Hepatocyte (in vitro differentiated cells): ENCODE data around the gene CMSS1. TPM values are rescaled to one million over a fixed set of nuclear protein-coding genes. Genes with fewer than 3 reads are reported as not detected.

ENCODE experiments used
- DNase-seq: peaks from one replicate; pipeline ENCODE4 v3.0.0-alpha.2; 2016; ENCODE audit warnings: low spot score
- H2AFZ ChIP-seq: fragments of 200-600 bp; sonication (generic); 2 replicates; pipeline ENCODE4 v1.6.0; 2016; ENCODE audit warnings: antibody characterized with exemption, mild to moderate bottlenecking
- H3K27ac ChIP-seq: fragments of 200-600 bp; sonication (generic); 2 replicates; pipeline ENCODE4 v1.5.1; 2016; ENCODE audit warnings: mild to moderate bottlenecking
- H3K27me3 ChIP-seq: fragments of 200-600 bp; sonication (generic); 2 replicates; pipeline ENCODE4 v1.6.1; 2016
- H3K36me3 ChIP-seq: fragments of 200-600 bp; sonication (generic); replicated peaks from 2 replicates; pipeline ENCODE4 v1.5.1; 2016; ENCODE audit warnings: low read depth; ENCODE audit not compliant: insufficient read depth
- H3K4me1 ChIP-seq: fragments of 200-600 bp; sonication (generic); 2 replicates; pipeline ENCODE4 v1.5.1; 2016; ENCODE audit warnings: mild to moderate bottlenecking, moderate library complexity; ENCODE audit not compliant: insufficient read depth
- H3K4me2 ChIP-seq: fragments of 200-600 bp; sonication (generic); 2 replicates; pipeline ENCODE4 v1.6.0; 2016
- H3K4me3 ChIP-seq: fragments of 200-600 bp; sonication (generic); 2 replicates; pipeline ENCODE4 v1.5.1; 2016; ENCODE audit warnings: mild to moderate bottlenecking
- H3K79me2 ChIP-seq: fragments of 200-600 bp; sonication (generic); 2 replicates; pipeline ENCODE4 v1.6.0; 2017; ENCODE audit warnings: mild to moderate bottlenecking
- H3K9me2 ChIP-seq: fragments of 200-600 bp; sonication (generic); replicated peaks from 2 replicates; pipeline ENCODE4 v1.6.0; 2017; ENCODE audit warnings: mild to moderate bottlenecking; ENCODE audit not compliant: insufficient read depth
- H3K9me3 ChIP-seq: fragments of 200-600 bp; sonication (generic); 2 replicates; pipeline ENCODE4 v1.5.1; 2016; ENCODE audit warnings: low read depth, mild to moderate bottlenecking
- H4K20me1 ChIP-seq: fragments of 200-600 bp; sonication (generic); 2 replicates; pipeline ENCODE4 v1.6.0; 2016; ENCODE audit warnings: mild to moderate bottlenecking; ENCODE audit not compliant: insufficient read depth, poor library complexity, severe bottlenecking
- CTCF ChIP-seq: fragments of 200-600 bp; sonication (generic); IDR thresholded peaks from 2 replicates; pipeline ENCODE4 v1.5.1; 2016; ENCODE audit warnings: antibody characterized with exemption, mild to moderate bottlenecking; ENCODE audit not compliant: poor library complexity
- EZH2 ChIP-seq: fragments of 200-600 bp; sonication (generic); IDR thresholded peaks from 2 replicates; pipeline ENCODE4 v1.6.1; 2016; ENCODE audit warnings: antibody characterized with exemption, mild to moderate bottlenecking, borderline replicate concordance
- EZH2phosphoT487 ChIP-seq: fragments of 200-600 bp; sonication (generic); IDR thresholded peaks from one replicate; pipeline ENCODE4 v1.6.1; 2018; ENCODE audit warnings: antibody characterized with exemption, mild to moderate bottlenecking, low read depth, moderate library complexity; ENCODE audit not compliant: unreplicated experiment, severe bottlenecking
- WGBS: methylation state at CpG from one replicate; pipeline ENCODE4 v1.1.6; 2016; ENCODE audit warnings: low lambda C conversion rate; ENCODE audit errors: missing lambda C conversion rate; 5-methylcytosine and 5-hydroxymethylcytosine counted together
- polyA plus RNA-seq: library from polyadenylated mRNA; unstranded; fragments of >200 nt; fragmentation: Nextera tagmentation; extraction: Ambion mirVana; gene quantifications from 2 replicates; pipeline ENCODE4 v1.2.1, GENCODE V29; 2016
- total RNA-seq: library from RNA; depleted of rRNA; stranded (reverse); fragments of >200 nt; gene quantifications from 2 replicates; pipeline ENCODE4 v1.2.3, GENCODE V29; 2014

Gene CMSS1
- total and polyA plus RNA-seq, 2 experiments from 2014 or later, result 11.8 to 17.0 TPM

GRCh38 chr3:99884484-99884883 is 66.8 kb downstream of the CMSS1 start:
- Histone ChIP-seq H4K20me1 (no peaks in the 10 kb centered on the region), H3K36me3 (no peaks in the 10 kb centered on the region), H2AFZ (no peak overlapping the region), H3K4me3 (no peak overlapping the region), H3K4me1 (peaks cover 14% of the 10 kb centered on the region), H3K4me2 (peak overlapping the region; percentile 51), H3K27me3 (no peaks in the 10 kb centered on the region), H3K27ac (peak overlapping the region; percentile 37), H3K9me2 (no peaks in the 10 kb centered on the region), H3K79me2 (no peaks in the 10 kb centered on the region), H3K9me3 (no peaks in the 10 kb centered on the region)
- no peak for DNase-seq
- TF ChIP-seq EZH2 (no peak), EZH2phosphoT487 (no peak), CTCF (no peak)
- 52% methylated on average over 2 of the region's 2 CpGs for WGBS

GRCh38 chr3:99885085-99885484 is 67.4 kb downstream of the CMSS1 start:
- no peak overlapping the region for H2AFZ ChIP-seq
- TF ChIP-seq EZH2phosphoT487 (no peak), CTCF (no peak), EZH2 (no peak)
- 97% methylated on average over 1 of the region's 1 CpG for WGBS
- no peaks in the 10 kb centered on the region for H3K79me2 ChIP-seq
- H3K27me3 ChIP-seq, result no peaks in the 10 kb centered on the region
- H3K36me3 ChIP-seq, result no peaks in the 10 kb centered on the region
- no peak overlapping the region for H3K4me3 ChIP-seq
- H3K4me1 ChIP-seq, result peaks cover 14% of the 10 kb centered on the region
- DNase-seq, result no peak
- no peaks in the 10 kb centered on the region for H3K9me3 ChIP-seq
- peak overlapping the region; percentile 37 for H3K27ac ChIP-seq
- peak overlapping the region; percentile 51 for H3K4me2 ChIP-seq
- H3K9me2 ChIP-seq, result no peaks in the 10 kb centered on the region
- no peaks in the 10 kb centered on the region for H4K20me1 ChIP-seq

GRCh38 chr3:99885851-99886250 is 68.2 kb downstream of the CMSS1 start:
- TF ChIP-seq EZH2 (no peak), EZH2phosphoT487 (no peak), CTCF (no peak)
- H4K20me1 ChIP-seq, result no peaks in the 10 kb centered on the region
- no peak for DNase-seq
- no peaks in the 10 kb centered on the region for H3K9me3 ChIP-seq
- H3K27me3 ChIP-seq, result no peaks in the 10 kb centered on the region
- H3K4me3 ChIP-seq, result no peak overlapping the region
- no peaks in the 10 kb centered on the region for H3K79me2 ChIP-seq
- no peak overlapping the region for H2AFZ ChIP-seq
- no peaks in the 10 kb centered on the region for H3K36me3 ChIP-seq
- WGBS, result 87% methylated on average over 3 of the region's 3 CpGs
- H3K4me1 ChIP-seq, result peaks cover 14% of the 10 kb centered on the region
- no peak overlapping the region for H3K27ac ChIP-seq
- no peaks in the 10 kb centered on the region for H3K9me2 ChIP-seq
- no peak overlapping the region for H3K4me2 ChIP-seq
